ENCODE measurements around the gene PTPRJ.
A peak's percentile ranks its signal among the peaks of the same experiment; 100 is the strongest.

Gene PTPRJ

GRCh38 chr11:47981667-47982404 is 1.5 kb downstream of the PTPRJ start:
- in situ Hi-C loops (cut with HindIII; ENCODE audit: low sequenced_read_pairs) = no loop called here
- H3K4me3 ChIP-seq (ENCODE audit: low read depth, low read length) = peak overlapping the region; percentile 49
- DNase-seq (ENCODE audit: low read depth, low spot score) = no peak
- no peak for TF ChIP-seq CTCF (IDR thresholded peaks at IDR 0.05; ENCODE audit: low read depth, low read length)

GRCh38 chr11:47982616-47983015 is 2.3 kb downstream of the PTPRJ start:
- H3K4me3 ChIP-seq (ENCODE audit: low read depth, low read length) = no peak overlapping the region
- TF ChIP-seq CTCF (IDR thresholded peaks at IDR 0.05; ENCODE audit: low read depth, low read length) = no peak
- in situ Hi-C loops (cut with HindIII; ENCODE audit: low sequenced_read_pairs) = no loop called here

GRCh38 chr11:47983464-47984397 is 3.4 kb downstream of the PTPRJ start:
- no peak for TF ChIP-seq CTCF (IDR thresholded peaks at IDR 0.05; ENCODE audit: low read depth, low read length)
- in situ Hi-C loops (cut with HindIII; ENCODE audit: low sequenced_read_pairs) = no loop called here
- H3K4me3 ChIP-seq (ENCODE audit: low read depth, low read length) = no peak overlapping the region
- DNase-seq (ENCODE audit: low read depth, low spot score) = peak; percentile 55

More at GRCh38 chr11:47982616-47983015, 2.3 kb downstream of the PTPRJ start:
- no peak for DNase-seq (ENCODE audit: low read depth, low spot score)

GRCh38 chr11:47986219-47986618 is 5.9 kb downstream of the PTPRJ start:
- in situ Hi-C loops (cut with HindIII; ENCODE audit: low sequenced_read_pairs) = no loop called here
- DNase-seq (ENCODE audit: low read depth, low spot score) = no peak
- TF ChIP-seq CTCF (IDR thresholded peaks at IDR 0.05; ENCODE audit: low read depth, low read length) = no peak
- H3K4me3 ChIP-seq (ENCODE audit: low read depth, low read length) = no peak overlapping the region

GRCh38 chr11:47986742-47987141 is 6.4 kb downstream of the PTPRJ start:
- TF ChIP-seq CTCF (IDR thresholded peaks at IDR 0.05; ENCODE audit: low read depth, low read length) = no peak
- DNase-seq (ENCODE audit: low read depth, low spot score) = no peak
- in situ Hi-C loops (cut with HindIII; ENCODE audit: low sequenced_read_pairs) = no loop called here
- no peak overlapping the region for H3K4me3 ChIP-seq (ENCODE audit: low read depth, low read length)

GRCh38 chr11:47987310-47987709 is 7.0 kb downstream of the PTPRJ start:
- TF ChIP-seq CTCF (IDR thresholded peaks at IDR 0.05; ENCODE audit: low read depth, low read length) = no peak
- in situ Hi-C loops (cut with HindIII; ENCODE audit: low sequenced_read_pairs) = no loop called here
- DNase-seq (ENCODE audit: low read depth, low spot score) = no peak
- no peak overlapping the region for H3K4me3 ChIP-seq (ENCODE audit: low read depth, low read length)

Measured in astrocyte of the spinal cord (primary cell).